NCI-H1436 (cell line): Measurements from ENCODE around the gene CA11.
"Not testable (repeated sequence)": the region's sequence is repeated elsewhere in the genome, so short reads cannot be mapped to it uniquely, and the experiment has no call there.

Experiments used
- DNase-seq: peaks from one replicate; lab custom pipeline; 2025; lab: John Stamatoyannopoulos, UW

The CA11 gene

GRCh38 chr19:48641850-48642249 lies 4.1 kb downstream of the CA11 start:
- no peak for DNase-seq

GRCh38 chr19:48639483-48640375 lies 6.3 kb downstream of the CA11 start:
- DNase-seq, result no peak

DNA sequence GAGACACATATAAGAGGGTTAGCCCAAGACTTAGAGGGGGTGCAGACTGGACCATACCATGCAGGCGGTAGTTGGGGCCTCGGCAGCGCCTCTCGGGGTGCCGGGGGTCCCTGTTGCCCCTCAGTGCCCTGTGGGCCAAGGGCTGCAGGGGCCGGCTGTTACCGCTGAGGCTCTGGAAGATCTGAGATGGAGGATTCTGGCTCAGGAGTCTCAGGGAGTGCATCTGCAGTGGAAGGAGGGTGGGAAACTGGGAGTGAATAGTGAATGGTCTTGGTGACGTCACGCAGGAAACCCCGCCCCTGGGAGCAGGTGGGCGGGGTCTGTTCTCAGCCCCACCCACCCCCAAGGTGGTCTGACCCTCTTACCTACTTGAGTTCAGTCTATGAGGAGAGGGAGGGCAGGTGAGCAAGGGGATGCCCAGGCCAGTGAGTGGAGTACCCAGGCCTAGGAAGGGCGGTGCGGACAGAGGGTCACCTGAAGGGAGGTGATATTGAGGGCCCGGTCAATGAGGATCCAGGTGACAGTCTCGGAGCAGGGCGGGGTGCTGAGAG lies 7.1 kb downstream of the CA11 start:
- peak; percentile 38 for DNase-seq

- peak; percentile 96 for DNase-seq
Measured at GRCh38 chr19:48637948-48638830, 7.8 kb downstream of the CA11 start.

DNA sequence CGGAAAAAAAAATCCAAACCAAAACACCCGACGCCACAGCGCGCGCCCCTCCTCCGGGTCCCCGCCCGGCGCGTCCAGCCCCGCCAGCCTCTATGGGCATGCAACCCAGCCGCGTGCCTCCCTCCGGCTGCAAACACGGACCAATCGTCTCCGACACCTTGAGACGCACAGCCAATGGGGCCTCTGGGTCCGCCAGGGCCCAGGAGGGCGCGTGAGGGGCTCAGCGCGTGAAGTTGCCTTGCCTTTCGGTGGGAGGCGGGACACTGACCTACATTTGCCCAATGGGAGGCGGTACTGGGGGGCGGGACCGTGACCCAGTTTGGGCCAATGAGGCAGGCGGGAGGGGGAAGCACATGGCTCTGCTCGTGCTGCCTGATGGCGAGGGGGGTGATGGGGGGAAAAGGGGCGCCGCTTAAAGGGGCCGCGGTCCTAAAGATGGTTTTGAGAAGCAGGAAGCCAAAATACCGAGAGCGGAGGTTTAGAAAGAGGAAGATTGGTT lies 8.5 kb downstream of the CA11 start:
- DNase-seq, result peak; percentile 100

DNA sequence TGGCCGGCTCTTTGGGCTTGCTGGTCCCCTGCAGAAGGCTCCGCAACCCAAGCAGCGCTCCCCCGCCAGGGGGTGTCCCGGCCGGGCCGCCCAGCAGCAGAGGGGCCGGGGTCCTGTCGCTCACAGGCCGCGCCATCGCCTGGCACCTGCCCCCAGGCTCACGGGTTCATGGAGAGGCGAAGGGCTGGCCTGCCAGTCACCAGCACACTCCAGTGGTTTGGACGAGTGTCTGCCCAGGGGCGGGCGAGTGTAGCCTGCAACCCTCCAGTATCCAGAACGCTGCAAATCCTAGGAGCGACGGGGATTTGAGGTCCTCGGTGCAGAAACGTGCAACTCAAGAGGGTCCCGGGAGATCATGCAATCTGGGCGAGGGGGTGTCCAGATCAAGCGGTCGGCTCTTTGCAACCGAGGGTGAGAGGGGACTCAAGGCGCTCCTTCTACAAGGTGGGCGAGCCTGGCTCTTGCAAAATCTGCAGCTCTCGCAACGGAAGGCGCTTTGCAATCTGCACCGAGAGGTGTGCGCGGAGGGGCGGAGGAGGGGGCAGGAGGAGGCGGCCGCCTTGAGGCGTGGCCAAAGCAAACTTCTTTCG lies 9.0 kb downstream of the CA11 start, which contains the start of gene DBP:
DBP (minus strand) TSS at position 521 of the 590 bp plus-strand sequence; CDS start at position 136, 385 bp downstream.
- DNase-seq, result no peak

GRCh38 chr19:48635966-48636858 lies 9.8 kb downstream of the CA11 start:
- peak; percentile 63 for DNase-seq

DNA sequence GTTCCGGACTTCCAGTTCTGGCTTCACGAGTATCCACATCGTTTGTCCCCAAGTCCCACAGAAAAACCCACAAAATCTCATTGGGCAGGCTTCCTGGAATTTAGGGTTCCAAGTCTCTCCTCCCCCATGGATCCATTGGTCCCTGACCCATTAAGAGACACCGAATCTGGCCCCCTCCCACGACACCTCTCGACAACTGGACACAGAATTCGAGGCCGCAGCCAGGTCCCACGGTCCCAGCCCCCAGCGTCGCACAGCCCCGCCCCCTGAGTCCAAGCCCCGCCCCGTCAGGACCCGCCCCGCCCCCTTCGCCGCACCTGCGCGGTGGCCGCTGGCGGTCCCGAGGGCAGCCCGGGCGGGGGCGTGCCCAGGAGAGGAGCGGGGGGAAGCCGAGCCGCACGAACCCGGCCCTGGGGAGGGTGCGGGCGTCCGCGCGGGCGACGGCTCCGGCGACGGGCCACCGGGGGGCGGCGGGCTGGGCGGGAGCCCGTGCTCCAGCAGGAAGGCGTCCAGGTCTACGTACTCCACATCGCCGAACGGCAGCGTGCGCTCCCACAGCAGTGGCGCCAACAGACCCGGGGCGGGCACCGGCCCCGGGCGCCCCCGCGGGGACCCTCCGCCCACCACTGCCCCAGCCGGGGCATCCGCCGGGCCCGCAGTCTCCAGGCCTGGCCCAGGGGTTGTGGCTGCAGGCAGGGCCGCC lies 10.6 kb downstream of the CA11 start:
- peak; percentile 84 for DNase-seq

DNA sequence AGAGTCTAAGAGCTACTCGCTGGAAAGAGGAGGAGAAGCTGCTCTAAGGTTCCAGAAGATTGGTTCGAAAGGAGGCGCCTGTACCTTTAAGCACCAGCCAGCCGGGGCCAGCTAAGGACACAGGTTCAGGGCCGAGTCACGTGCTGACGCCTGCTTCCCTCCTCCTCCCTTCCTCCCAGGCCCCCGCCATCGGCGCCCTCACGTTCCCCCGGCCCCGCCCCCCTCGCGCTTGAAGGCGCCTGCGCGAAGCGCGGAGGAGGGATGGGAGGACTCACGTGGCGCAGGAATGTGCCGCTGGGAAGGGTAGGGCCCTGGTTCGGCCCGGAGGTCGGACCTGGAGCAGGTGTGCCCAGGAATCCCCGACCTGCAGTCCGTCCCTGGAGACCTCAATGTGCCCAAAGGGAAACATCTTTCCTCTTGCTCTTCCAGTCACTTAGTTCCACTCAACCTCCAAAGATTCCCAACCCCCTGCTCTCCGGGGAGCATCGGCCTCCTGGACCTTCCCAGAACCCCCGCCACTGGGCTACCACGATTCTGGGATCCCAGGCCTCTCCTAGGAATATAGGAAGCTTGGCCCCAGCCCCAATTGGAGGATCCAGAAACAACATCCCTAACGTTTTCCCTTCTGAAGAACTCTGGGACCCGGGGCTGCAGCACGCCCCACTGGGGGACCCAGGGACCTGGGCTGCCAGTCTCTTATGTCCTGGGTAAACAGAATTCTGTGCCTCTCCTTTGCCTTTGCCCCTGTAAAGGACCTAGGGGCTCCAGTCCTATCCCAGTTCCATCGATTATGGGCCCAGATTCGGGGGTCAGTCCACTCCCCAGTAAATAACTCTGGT lies 11.3 kb downstream of the CA11 start:
- peak; percentile 99 for DNase-seq

GRCh38 chr19:48634036-48634342 lies 12.0 kb downstream of the CA11 start:
- no peak for DNase-seq

- DNase-seq, result no peak
Measured at GRCh38 chr19:48633148-48634035, 12.6 kb downstream of the CA11 start.

DNA sequence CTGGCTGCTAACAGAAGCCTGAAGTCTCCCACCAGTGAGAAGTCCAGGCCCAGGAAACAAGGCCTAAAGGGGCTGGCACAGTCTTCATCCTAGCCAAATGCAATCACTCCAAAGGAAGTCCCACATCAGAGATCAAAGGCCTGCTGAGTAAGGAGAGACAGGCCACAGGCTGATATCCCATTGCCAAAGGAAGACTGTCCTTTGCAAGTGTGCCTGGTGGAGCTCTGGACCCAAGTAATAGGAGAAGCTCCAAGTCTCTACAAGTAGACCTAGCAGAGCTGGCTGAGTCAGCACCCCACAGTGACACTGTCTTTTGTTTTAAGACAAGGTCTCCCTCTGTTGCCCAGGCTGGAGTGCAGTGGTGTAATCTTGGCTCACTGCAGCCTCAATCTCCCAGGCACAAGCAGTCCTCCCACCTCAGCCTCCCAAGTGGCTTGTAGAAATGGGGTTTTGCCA lies 13.3 kb downstream of the CA11 start:
- no peak for DNase-seq

- DNase-seq, result not testable (repeated sequence)
Measured at GRCh38 chr19:48632286-48632685, 13.7 kb downstream of the CA11 start.

DNA sequence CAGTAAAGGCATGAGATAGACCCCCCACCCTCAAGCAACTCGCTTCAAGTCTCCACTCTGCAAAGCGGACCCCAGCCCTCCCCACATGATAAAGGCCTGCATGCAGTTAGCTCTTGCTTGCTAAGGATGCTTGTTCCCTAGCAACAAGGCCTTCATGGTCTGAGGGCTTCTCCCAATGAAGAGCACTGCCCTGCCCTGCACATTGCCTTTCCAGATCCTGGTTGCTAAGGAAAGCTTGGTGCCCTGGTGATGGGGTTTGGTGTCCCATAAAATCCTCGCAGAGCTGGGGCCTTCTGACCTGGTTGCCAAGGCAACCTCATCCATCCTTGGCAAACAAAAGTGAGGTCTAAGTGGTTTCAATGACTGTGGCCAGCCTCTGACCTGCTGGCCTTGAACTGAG lies 14.8 kb downstream of the CA11 start:
- DNase-seq, result no peak

DNA sequence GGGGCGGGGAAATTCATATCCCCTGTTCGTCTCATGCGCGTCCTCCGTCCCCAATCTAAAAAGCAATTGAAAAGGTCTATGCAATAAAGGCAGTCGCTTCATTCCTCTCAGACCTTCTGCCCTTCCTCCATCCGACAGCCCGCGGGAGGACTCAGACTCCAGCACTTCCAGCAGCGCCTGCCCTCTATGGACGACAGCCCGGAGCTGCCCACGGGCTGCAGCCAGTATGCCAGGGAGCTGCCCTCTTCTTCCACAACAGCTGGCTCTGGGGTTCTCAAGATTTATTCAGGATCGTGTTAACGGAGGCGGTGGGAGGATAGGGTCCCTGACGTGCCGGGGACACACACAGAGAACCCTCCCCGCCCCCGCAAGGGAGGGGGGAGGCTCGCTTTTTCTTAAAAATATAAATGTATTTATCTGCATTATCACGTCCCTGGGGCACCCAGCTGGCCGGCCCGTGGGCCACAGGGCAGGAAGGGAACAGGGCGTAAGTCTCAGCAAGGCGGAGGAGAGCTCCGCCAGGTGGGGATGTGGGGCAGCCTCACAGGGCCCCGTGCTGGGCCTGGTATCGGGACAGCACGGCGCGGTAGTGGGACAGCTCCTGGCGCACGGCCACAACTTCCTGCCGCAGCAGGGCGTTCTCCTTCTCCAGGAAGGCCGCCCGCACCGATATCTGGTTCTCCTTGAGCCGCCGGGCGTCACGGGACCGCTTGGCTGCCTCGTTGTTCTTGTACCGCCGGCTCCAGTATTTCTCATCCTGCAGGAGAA lies 15.5 kb downstream of the CA11 start:
- DNase-seq, result no peak

GRCh38 chr19:48629599-48630295 lies 16.2 kb downstream of the CA11 start:
- DNase-seq, result no peak

GRCh38 chr19:48629297-48629598 lies 16.7 kb downstream of the CA11 start:
- DNase-seq, result no peak
